SU-DHL-6 (cell line): ENCODE data around the gene XPO6.

Source experiments
- H2AFZ ChIP-seq: fragments of 200-600 bp; sonication (generic); 2 replicates; pipeline ENCODE4 v1.6.1; 2014; ENCODE audit warnings: low read depth, mild to moderate bottlenecking, moderate library complexity, mixed read lengths, antibody characterized with exemption, low read length; ENCODE audit not compliant: severe bottlenecking
- H3F3A ChIP-seq: fragments of 200-600 bp; shearing (Covaris generic); 2 replicates; pipeline ENCODE4 v1.6.0; 2016; ENCODE audit warnings: antibody characterized with exemption, mild to moderate bottlenecking; ENCODE audit not compliant: insufficient read depth
- H3K27ac ChIP-seq: fragments of 200-600 bp; sonication (generic); 2 replicates; pipeline ENCODE4 v1.5.1; 2016; ENCODE audit warnings: low read depth, mild to moderate bottlenecking, low read length, moderate library complexity, mixed read lengths
- H3K27me3 ChIP-seq: fragments of 200-600 bp; sonication (generic), shearing (Covaris generic); 2 replicates; pipeline ENCODE4 v1.6.0; 2014; ENCODE audit warnings: mild to moderate bottlenecking, low read length
- H3K36me3 ChIP-seq: fragments of 200-600 bp; sonication (generic); 2 replicates; pipeline ENCODE4 v1.6.1; 2014; ENCODE audit warnings: mild to moderate bottlenecking, low read length, mixed read lengths
- H3K4me2 ChIP-seq: fragments of 300-600, 200-600 bp; shearing (Covaris generic), sonication (generic); 2 replicates; pipeline ENCODE4 v1.6.0; 2014; ENCODE audit warnings: low read length, low read depth, mild to moderate bottlenecking; ENCODE audit not compliant: poor library complexity, severe bottlenecking
- H3K4me3 ChIP-seq: fragments of 200-600 bp; sonication (generic); 2 replicates; pipeline ENCODE4 v1.5.1; 2014; ENCODE audit warnings: antibody characterized with exemption, low read length, mild to moderate bottlenecking, mixed read lengths; ENCODE audit not compliant: insufficient read depth, poor library complexity, severe bottlenecking
- H3K79me2 ChIP-seq: fragments of 200-600 bp; sonication (generic); 2 replicates; pipeline ENCODE4 v1.6.1; 2014; ENCODE audit warnings: mild to moderate bottlenecking, low read length, moderate library complexity; ENCODE audit not compliant: insufficient read depth
- H3K9ac ChIP-seq: fragments of 200-600 bp; sonication (generic); 2 replicates; pipeline ENCODE4 v1.7.0; 2014; ENCODE audit warnings: mild to moderate bottlenecking, low read length
- H3K9me2 ChIP-seq: fragments of 200-600 bp; sonication (generic); replicated peaks from 2 replicates; pipeline ENCODE4 v1.6.1; 2014; ENCODE audit warnings: low read length; ENCODE audit not compliant: insufficient read depth
- H3K9me3 ChIP-seq: fragments of 200-600 bp; sonication (generic); 2 replicates; pipeline ENCODE4 v1.6.1; 2014; ENCODE audit warnings: low read length, mixed read lengths; ENCODE audit not compliant: insufficient read depth
- H4K20me1 ChIP-seq: fragments of 200-600 bp; sonication (generic); 2 replicates; pipeline ENCODE4 v1.6.1; 2014; ENCODE audit warnings: low read depth, mild to moderate bottlenecking, antibody characterized with exemption, low read length, moderate library complexity, mixed read lengths
- EZH2phosphoT487 ChIP-seq: fragments of 200-600 bp; sonication (generic), shearing (Covaris generic); conservative IDR thresholded peaks from 2 replicates; pipeline ENCODE4 v1.6.1; 2018; ENCODE audit warnings: mild to moderate bottlenecking, antibody characterized with exemption, low read length, moderate library complexity, mixed read lengths
- TF ChIP-seq, protein P1 (sequence below): fragments of 200-600 bp; sonication (generic); IDR thresholded peaks from one replicate; pipeline ENCODE4 v1.5.1; 2017; ENCODE audit warnings: antibody characterized with exemption, mild to moderate bottlenecking, low read length, moderate library complexity; ENCODE audit not compliant: insufficient read depth, poor library complexity, severe bottlenecking

The XPO6 gene

GRCh38 chr16:28068976-28069375 is 142.8 kb downstream of the XPO6 start:
- H3K36me3 ChIP-seq, result no peaks in the 10 kb centered on the region
- H3K4me2 ChIP-seq, result no peak overlapping the region
- no peaks in the 10 kb centered on the region for H3K9me3 ChIP-seq
- no peak overlapping the region for H3K9ac ChIP-seq
- no peak for TF ChIP-seq EZH2phosphoT487
- TF ChIP-seq, protein P1, sequence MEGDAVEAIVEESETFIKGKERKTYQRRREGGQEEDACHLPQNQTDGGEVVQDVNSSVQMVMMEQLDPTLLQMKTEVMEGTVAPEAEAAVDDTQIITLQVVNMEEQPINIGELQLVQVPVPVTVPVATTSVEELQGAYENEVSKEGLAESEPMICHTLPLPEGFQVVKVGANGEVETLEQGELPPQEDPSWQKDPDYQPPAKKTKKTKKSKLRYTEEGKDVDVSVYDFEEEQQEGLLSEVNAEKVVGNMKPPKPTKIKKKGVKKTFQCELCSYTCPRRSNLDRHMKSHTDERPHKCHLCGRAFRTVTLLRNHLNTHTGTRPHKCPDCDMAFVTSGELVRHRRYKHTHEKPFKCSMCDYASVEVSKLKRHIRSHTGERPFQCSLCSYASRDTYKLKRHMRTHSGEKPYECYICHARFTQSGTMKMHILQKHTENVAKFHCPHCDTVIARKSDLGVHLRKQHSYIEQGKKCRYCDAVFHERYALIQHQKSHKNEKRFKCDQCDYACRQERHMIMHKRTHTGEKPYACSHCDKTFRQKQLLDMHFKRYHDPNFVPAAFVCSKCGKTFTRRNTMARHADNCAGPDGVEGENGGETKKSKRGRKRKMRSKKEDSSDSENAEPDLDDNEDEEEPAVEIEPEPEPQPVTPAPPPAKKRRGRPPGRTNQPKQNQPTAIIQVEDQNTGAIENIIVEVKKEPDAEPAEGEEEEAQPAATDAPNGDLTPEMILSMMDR, result no peak
- H3K9me2 ChIP-seq, result no peaks in the 10 kb centered on the region
- no peak overlapping the region for H2AFZ ChIP-seq
- no peaks in the 10 kb centered on the region for H3K79me2 ChIP-seq
- H3K27me3 ChIP-seq, result no peaks in the 10 kb centered on the region
- H3F3A ChIP-seq, result no peaks in the 10 kb centered on the region
- no peak overlapping the region for H3K27ac ChIP-seq
- H3K4me3 ChIP-seq, result no peak overlapping the region
- no peaks in the 10 kb centered on the region for H4K20me1 ChIP-seq

DNA sequence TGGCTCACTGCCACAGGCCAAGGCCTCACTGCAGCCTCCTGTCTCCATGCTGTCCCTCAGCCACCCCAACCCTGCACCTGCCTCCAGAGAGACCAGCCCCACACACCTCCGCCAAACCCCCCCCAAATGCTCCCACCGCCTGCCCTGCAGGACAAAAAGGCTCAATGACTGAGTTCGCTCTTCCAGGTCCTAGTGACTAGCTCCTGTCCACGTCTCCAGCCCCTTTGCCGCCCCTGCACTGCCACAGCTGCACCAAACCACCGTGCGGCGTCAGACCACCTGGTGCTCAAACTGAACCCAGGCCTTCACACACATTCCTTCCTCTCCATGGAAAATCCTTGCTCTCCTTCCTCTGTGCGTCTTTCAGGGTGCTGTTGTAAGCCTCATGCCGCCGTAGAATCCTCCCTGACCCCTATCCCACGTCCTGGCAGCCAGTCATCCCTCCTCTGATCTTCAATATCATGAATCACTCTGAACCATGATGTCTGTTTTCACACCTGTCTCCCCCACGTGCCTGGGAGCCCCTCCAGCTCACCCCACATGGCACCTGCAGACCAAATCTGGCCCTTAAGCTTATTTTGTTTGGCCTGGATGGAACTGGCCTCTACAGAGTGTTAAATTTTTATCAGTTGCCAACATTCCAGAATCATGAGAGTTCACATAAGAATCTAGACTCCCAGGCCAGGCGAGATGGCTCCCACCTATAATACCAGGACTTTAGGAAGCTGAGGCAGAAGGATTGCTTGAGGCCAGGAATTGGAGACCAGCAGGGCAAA is 144.0 kb downstream of the XPO6 start:
- Histone ChIP-seq H3K9ac (no peak overlapping the region), H3K36me3 (no peaks in the 10 kb centered on the region), H4K20me1 (no peaks in the 10 kb centered on the region), H3K4me3 (no peak overlapping the region), H2AFZ (no peak overlapping the region), H3K27me3 (no peaks in the 10 kb centered on the region), H3F3A (no peaks in the 10 kb centered on the region), H3K4me2 (no peak overlapping the region), H3K9me3 (no peaks in the 10 kb centered on the region), H3K79me2 (no peaks in the 10 kb centered on the region), H3K9me2 (no peaks in the 10 kb centered on the region), H3K27ac (no peak overlapping the region)
- TF ChIP-seq, protein P1, result no peak
- no peak for TF ChIP-seq EZH2phosphoT487

GRCh38 chr16:28064706-28065249 is 147.0 kb downstream of the XPO6 start:
- no peak overlapping the region for H3K4me2 ChIP-seq
- no peak for TF ChIP-seq EZH2phosphoT487
- TF ChIP-seq, protein P1, result no peak
- H4K20me1 ChIP-seq, result no peaks in the 10 kb centered on the region
- no peaks in the 10 kb centered on the region for H3F3A ChIP-seq
- H2AFZ ChIP-seq, result no peak overlapping the region
- no peaks in the 10 kb centered on the region for H3K36me3 ChIP-seq
- no peaks in the 10 kb centered on the region for H3K9me2 ChIP-seq
- no peaks in the 10 kb centered on the region for H3K27me3 ChIP-seq
- H3K79me2 ChIP-seq, result no peaks in the 10 kb centered on the region
- no peaks in the 10 kb centered on the region for H3K9me3 ChIP-seq
- H3K4me3 ChIP-seq, result no peak overlapping the region
- no peak overlapping the region for H3K9ac ChIP-seq
- H3K27ac ChIP-seq, result no peak overlapping the region
